IMR-90 (cell line): ENCODE results near the gene CERT1.

ENCODE experiments used
- BHLHE40 ChIP-seq: fragments of 150-350 bp; IDR thresholded peaks from 2 replicates; pipeline ENCODE4 v1.6.1; 2016; ENCODE audit warnings: mild to moderate bottlenecking, low read depth, low read length
- ELK1 ChIP-seq: fragments of 150-350 bp; IDR thresholded peaks from 2 replicates; pipeline ENCODE4 v1.6.1; 2016; ENCODE audit warnings: low read depth, mild to moderate bottlenecking, low read length, moderate library complexity, borderline replicate concordance
- FOS ChIP-seq: fragments of 150-350 bp; IDR thresholded peaks from 2 replicates; pipeline ENCODE4 v1.6.1; 2016; ENCODE audit warnings: low read depth, low read length
- MAFK ChIP-seq: IDR thresholded peaks from 2 replicates; pipeline ENCODE4 v1.6.1; 2012; ENCODE audit warnings: low read depth, low read length, improper control_type of control experiment
- MAZ ChIP-seq: IDR thresholded peaks from 2 replicates; pipeline ENCODE4 v1.6.1; 2012; ENCODE audit warnings: low read depth, mild to moderate bottlenecking, low read length, improper control_type of control experiment, moderate library complexity, borderline replicate concordance
- MXI1 ChIP-seq: IDR thresholded peaks from 2 replicates; pipeline ENCODE4 v1.6.1; 2012; ENCODE audit warnings: low read depth, mild to moderate bottlenecking, low read length, moderate library complexity, borderline replicate concordance
- NFE2L2 ChIP-seq: fragments of 150-350 bp; IDR thresholded peaks from 2 replicates; pipeline ENCODE4 v1.6.1; 2016; ENCODE audit warnings: low read depth, mild to moderate bottlenecking, low read length
- POLR2A ChIP-seq: IDR thresholded peaks from 2 replicates; pipeline ENCODE4 v1.6.1; 2012; ENCODE audit warnings: mild to moderate bottlenecking, low read depth, low read length
- RAD21 ChIP-seq: IDR thresholded peaks from 2 replicates; pipeline ENCODE4 v1.6.1; 2012; ENCODE audit warnings: low read length, improper control_type of control experiment
- RCOR1 ChIP-seq: IDR thresholded peaks from 2 replicates; pipeline ENCODE4 v1.6.1; 2012; ENCODE audit warnings: mild to moderate bottlenecking, low read length, improper control_type of control experiment; ENCODE audit not compliant: insufficient replicate concordance
- RFX5 ChIP-seq: IDR thresholded peaks from 2 replicates; pipeline ENCODE4 v1.8.0; 2012; ENCODE audit warnings: low read depth, mild to moderate bottlenecking, low read length, moderate library complexity
- SMC3 ChIP-seq: fragments of 150-350 bp; IDR thresholded peaks from 2 replicates; pipeline ENCODE4 v1.6.1; 2016; ENCODE audit warnings: low read depth, mild to moderate bottlenecking, antibody characterized with exemption, low read length, moderate library complexity
- TF ChIP-seq, protein P1 (sequence below): conservative IDR thresholded peaks from 2 replicates; pipeline ENCODE4 v1.5.1; 2012; ENCODE audit warnings: mild to moderate bottlenecking, low read depth, low read length, improper control_type of control experiment
- TF ChIP-seq, protein P2 (sequence below): fragments of 150-350 bp; IDR thresholded peaks from 2 replicates; pipeline ENCODE4 v1.6.1; 2017; ENCODE audit warnings: mild to moderate bottlenecking, antibody characterized with exemption, low read length, low read depth

GRCh38 chr5:75534734-75535133 is 23.3 kb upstream of the CERT1 start:
- no peak for TF ChIP-seq MAZ
- TF ChIP-seq, protein P1, sequence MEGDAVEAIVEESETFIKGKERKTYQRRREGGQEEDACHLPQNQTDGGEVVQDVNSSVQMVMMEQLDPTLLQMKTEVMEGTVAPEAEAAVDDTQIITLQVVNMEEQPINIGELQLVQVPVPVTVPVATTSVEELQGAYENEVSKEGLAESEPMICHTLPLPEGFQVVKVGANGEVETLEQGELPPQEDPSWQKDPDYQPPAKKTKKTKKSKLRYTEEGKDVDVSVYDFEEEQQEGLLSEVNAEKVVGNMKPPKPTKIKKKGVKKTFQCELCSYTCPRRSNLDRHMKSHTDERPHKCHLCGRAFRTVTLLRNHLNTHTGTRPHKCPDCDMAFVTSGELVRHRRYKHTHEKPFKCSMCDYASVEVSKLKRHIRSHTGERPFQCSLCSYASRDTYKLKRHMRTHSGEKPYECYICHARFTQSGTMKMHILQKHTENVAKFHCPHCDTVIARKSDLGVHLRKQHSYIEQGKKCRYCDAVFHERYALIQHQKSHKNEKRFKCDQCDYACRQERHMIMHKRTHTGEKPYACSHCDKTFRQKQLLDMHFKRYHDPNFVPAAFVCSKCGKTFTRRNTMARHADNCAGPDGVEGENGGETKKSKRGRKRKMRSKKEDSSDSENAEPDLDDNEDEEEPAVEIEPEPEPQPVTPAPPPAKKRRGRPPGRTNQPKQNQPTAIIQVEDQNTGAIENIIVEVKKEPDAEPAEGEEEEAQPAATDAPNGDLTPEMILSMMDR = no peak
- TF ChIP-seq, protein P2, sequence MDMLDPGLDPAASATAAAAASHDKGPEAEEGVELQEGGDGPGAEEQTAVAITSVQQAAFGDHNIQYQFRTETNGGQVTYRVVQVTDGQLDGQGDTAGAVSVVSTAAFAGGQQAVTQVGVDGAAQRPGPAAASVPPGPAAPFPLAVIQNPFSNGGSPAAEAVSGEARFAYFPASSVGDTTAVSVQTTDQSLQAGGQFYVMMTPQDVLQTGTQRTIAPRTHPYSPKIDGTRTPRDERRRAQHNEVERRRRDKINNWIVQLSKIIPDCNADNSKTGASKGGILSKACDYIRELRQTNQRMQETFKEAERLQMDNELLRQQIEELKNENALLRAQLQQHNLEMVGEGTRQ = no peak
- TF ChIP-seq SMC3 = no peak
- no peak for TF ChIP-seq RFX5
- TF ChIP-seq POLR2A = no peak
- no peak for TF ChIP-seq RAD21
- TF ChIP-seq ELK1 = no peak
- no peak for TF ChIP-seq BHLHE40
- no peak for TF ChIP-seq MAFK
- no peak for TF ChIP-seq RCOR1
- no peak for TF ChIP-seq NFE2L2
- TF ChIP-seq MXI1 = no peak
- TF ChIP-seq FOS = no peak
